ENCODE measurements around the gene C5orf22. TPM values are rescaled to one million over a fixed set of nuclear protein-coding genes. Genes with fewer than 3 reads are reported as not detected.

Gene C5orf22
- 10 to 100 TPM; 24.1 to 27.0 (median 25.2) TPM for total RNA-seq

- Histone ChIP-seq H3K4me1 (peaks cover 21 to 34% of the 10 kb centered on the region in 2 donors), H3K4me3 (peak within 1 kb of the TSS; percentile 76 to 97 (median 86)), H3K27ac (peak within 1 kb of the TSS; percentile 66 to 92 (median 90)), H3K9me3 (no peaks in the 10 kb centered on the region), H3K36me3 (peaks cover 0 to 54% of the 10 kb centered on the region in 2 donors), H3K27me3 (no peaks in the 10 kb centered on the region)
- in situ Hi-C loops (cut with MboI; ENCODE audit: low sequenced_read_pairs in 4 of 4): loop anchor here in 3 of 4 donors (25.0 kb wide), 3 partner anchors 855 to 1905 kb away; partner anchors contain the start of genes SUB1 (in 1 of the 3) and TARS1 (in 1 of the 3)
- ATAC-seq (peak; percentile 99 to 100), DNase-seq (peak; percentile 95)
- intact Hi-C loops (cut with DNase I; ENCODE audit: low total_unique reads): loop anchor here (2.0 to 5.0 kb wide), 3 partner anchors 560 to 1055 kb away; partner anchors contain the start of genes GOLPH3 and SUB1
- TF ChIP-seq POLR2A (IDR thresholded peaks at IDR 0.05) (peak; percentile 64 to 76), CTCF (IDR thresholded peaks at IDR 0.05 in 4 of 5, conservative IDR thresholded peaks at IDR 0.05 in 1 of 5) (peak in 2 of 5 experiments; percentile 12)
Observed at GRCh38 chr5:31531888-31532547, at the start of gene C5orf22, which contains the start of gene DROSHA. Gene C5orf22, plus strand, starts transcription at chr5:31532301. Its CDS starts 92 bp downstream, at chr5:31532393. Gene DROSHA, minus strand, starts transcription at chr5:31532093. Its CDS starts 3,034 bp downstream, at chr5:31529059.

- ATAC-seq (no peak), DNase-seq (no peak)
Observed at GRCh38 chr5:31485376-31486207, 46.5 kb upstream of the C5orf22 start.

GRCh38 chr5:31486441-31486840 is 45.7 kb upstream of the C5orf22 start:
- in situ Hi-C loops (cut with MboI; ENCODE audit: low sequenced_read_pairs in 4 of 4): no loop called here
- Histone ChIP-seq H3K27me3 (no peaks in the 10 kb centered on the region), H3K36me3 (peaks cover 0 to 23% of the 10 kb centered on the region in 2 donors), H3K27ac (no peak overlapping the region), H3K4me1 (peaks cover 16 to 17% of the 10 kb centered on the region in 2 donors), H3K4me3 (no peak overlapping the region), H3K9me3 (no peaks in the 10 kb centered on the region)
- ATAC-seq: no peak
- no peak for DNase-seq
- TF ChIP-seq POLR2A (IDR thresholded peaks at IDR 0.05) (no peak), CTCF (IDR thresholded peaks at IDR 0.05 in 4 of 5, conservative IDR thresholded peaks at IDR 0.05 in 1 of 5) (no peak)
- intact Hi-C loops (cut with DNase I; ENCODE audit: low total_unique reads): no loop called here

More at GRCh38 chr5:31485376-31486207, 46.5 kb upstream of the C5orf22 start:
- Histone ChIP-seq H3K27me3 (no peaks in the 10 kb centered on the region), H3K4me3 (no peak overlapping the region), H3K4me1 (peaks cover 16 to 17% of the 10 kb centered on the region in 2 donors), H3K27ac (peak overlapping the region in 2 of 4 donors; percentile 37 to 38), H3K9me3 (no peaks in the 10 kb centered on the region), H3K36me3 (peaks cover 0 to 20% of the 10 kb centered on the region in 2 donors)
- TF ChIP-seq CTCF (IDR thresholded peaks at IDR 0.05 in 4 of 5, conservative IDR thresholded peaks at IDR 0.05 in 1 of 5): no peak
- no peak for TF ChIP-seq POLR2A (IDR thresholded peaks at IDR 0.05)
- intact Hi-C loops (cut with DNase I; ENCODE audit: low total_unique reads) (no loop called here), in situ Hi-C loops (cut with MboI; ENCODE audit: low sequenced_read_pairs in 4 of 4) (no loop called here)

GRCh38 chr5:31487506-31487905 is 44.6 kb upstream of the C5orf22 start:
- intact Hi-C loops (cut with DNase I; ENCODE audit: low total_unique reads): no loop called here
- Histone ChIP-seq H3K4me1 (peaks cover 16 to 17% of the 10 kb centered on the region in 2 donors), H3K27me3 (no peaks in the 10 kb centered on the region), H3K4me3 (no peak overlapping the region), H3K9me3 (no peaks in the 10 kb centered on the region), H3K27ac (no peak overlapping the region), H3K36me3 (peaks cover 0 to 28% of the 10 kb centered on the region in 2 donors)
- DNase-seq (no peak), ATAC-seq (no peak)
- no peak for TF ChIP-seq POLR2A (IDR thresholded peaks at IDR 0.05)
- no peak for TF ChIP-seq CTCF (IDR thresholded peaks at IDR 0.05 in 4 of 5, conservative IDR thresholded peaks at IDR 0.05 in 1 of 5)
- in situ Hi-C loops (cut with MboI; ENCODE audit: low sequenced_read_pairs in 4 of 4): no loop called here

All from gastrocnemius medialis (tissue), 4 donors.